Liver (tissue), 9 donors: ENCODE data around the gene ABCA13. TPM values are rescaled to one million over a fixed set of nuclear protein-coding genes. Genes with fewer than 3 reads are reported as not detected.

Experiments
- DNase-seq: peaks from one replicate; pipeline ENCODE4 v3.0.0-alpha.2; 2017; ENCODE audit warnings: low spot score
- H3K27ac ChIP-seq, 2 donors: one replicate each; pipeline ENCODE4 v1.7.0; 2013; ENCODE audit warnings: inconsistent platforms in 2 of 2, low read length in 2 of 2, control low read depth in 1 of 2, low read depth in 1 of 2, mild to moderate bottlenecking in 1 of 2
- H3K27me3 ChIP-seq, 4 donors: one replicate each; pipeline versions ENCODE4 v1.6.1 to v1.7.0; 2013; ENCODE audit warnings: low read length in 3 of 4, inconsistent platforms in 1 of 4, mild to moderate bottlenecking in 1 of 4, moderate library complexity in 1 of 4; ENCODE audit not compliant: control insufficient read depth in 4 of 4, insufficient read depth in 4 of 4
- H3K36me3 ChIP-seq, 4 donors: one replicate each; pipeline versions ENCODE4 v1.6.1 to v1.7.0; 2013; ENCODE audit warnings: low read length in 3 of 4, mild to moderate bottlenecking in 3 of 4, low read depth in 1 of 4, moderate library complexity in 1 of 4; ENCODE audit not compliant: control insufficient read depth in 4 of 4, insufficient read depth in 3 of 4
- H3K4me1 ChIP-seq, 4 donors: one replicate each; pipeline versions ENCODE4 v1.6.1 to v1.7.0; 2013; ENCODE audit warnings: low read length in 3 of 4, mild to moderate bottlenecking in 3 of 4, moderate library complexity in 1 of 4; ENCODE audit not compliant: control insufficient read depth in 4 of 4, insufficient read depth in 4 of 4
- H3K4me3 ChIP-seq, 3 donors: one replicate each; pipeline versions ENCODE4 v1.6.1 to v1.7.0; 2013; ENCODE audit warnings: low read length in 3 of 3, control low read depth in 1 of 3, low read depth in 1 of 3, mild to moderate bottlenecking in 1 of 3
- H3K9ac ChIP-seq, 2 donors: one replicate each; pipeline ENCODE4 v1.7.0; 2013; ENCODE audit warnings: low read length in 2 of 2, mild to moderate bottlenecking in 2 of 2, moderate library complexity in 2 of 2, control low read depth in 1 of 2, low read depth in 1 of 2
- H3K9me3 ChIP-seq, 4 donors: one replicate each; pipeline versions ENCODE4 v1.6.1 to v1.7.0; 2013; ENCODE audit warnings: low read length in 3 of 4; ENCODE audit not compliant: control insufficient read depth in 4 of 4
- CTCF ChIP-seq: fragments of 150-350 bp; IDR thresholded peaks from 2 replicates; pipeline ENCODE4 v1.5.1; 2017; ENCODE audit warnings: improper control_type of control experiment, low read depth, low read length; ENCODE audit not compliant: missing input control
- EGR1 ChIP-seq, 2 donors: IDR thresholded peaks; 2 replicates each; pipeline ENCODE4 v1.6.1; 2016 to 2018; ENCODE audit warnings: antibody characterized with exemption in 2 of 2, low read depth in 2 of 2
- FOXA1 ChIP-seq: IDR thresholded peaks from 2 replicates; pipeline ENCODE4 v1.6.1; 2016; ENCODE audit warnings: antibody characterized with exemption
- FOXA2 ChIP-seq: IDR thresholded peaks from 2 replicates; pipeline ENCODE4 v1.6.1; 2016; ENCODE audit warnings: antibody characterized with exemption
- GABPA ChIP-seq, 2 donors: IDR thresholded peaks in 1 of 2; conservative IDR thresholded peaks in 1 of 2; 2 replicates each; pipeline ENCODE4 v1.6.1; 2016; ENCODE audit warnings: antibody characterized with exemption in 2 of 2, mild to moderate bottlenecking in 1 of 2, moderate library complexity in 1 of 2
- HNF4A ChIP-seq, 2 donors: conservative IDR thresholded peaks; 2 replicates each; pipeline ENCODE4 v1.6.1; 2016; ENCODE audit warnings: antibody characterized with exemption in 2 of 2, mild to moderate bottlenecking in 2 of 2
- HNF4G ChIP-seq: IDR thresholded peaks from 2 replicates; pipeline ENCODE4 v1.6.1; 2016; ENCODE audit warnings: antibody characterized with exemption
- JUND ChIP-seq, 2 donors: IDR thresholded peaks; 2 replicates each; pipeline ENCODE4 v1.6.1; 2016; ENCODE audit warnings: antibody characterized with exemption in 2 of 2
- NR2F2 ChIP-seq: IDR thresholded peaks from 2 replicates; pipeline ENCODE4 v1.6.1; 2016; ENCODE audit warnings: antibody characterized with exemption
- RAD21 ChIP-seq, 2 donors: IDR thresholded peaks; 2 replicates each; pipeline ENCODE4 v1.6.1; 2016; ENCODE audit warnings: antibody characterized with exemption in 2 of 2, mild to moderate bottlenecking in 2 of 2
- REST ChIP-seq: IDR thresholded peaks from 2 replicates; pipeline ENCODE4 v1.6.1; 2016; ENCODE audit warnings: antibody characterized with exemption, mild to moderate bottlenecking
- RXRA ChIP-seq, 2 donors: IDR thresholded peaks; 2 replicates each; pipeline ENCODE4 v1.6.1; 2017 to 2018; ENCODE audit warnings: antibody characterized with exemption in 2 of 2, mild to moderate bottlenecking in 1 of 2
- SP1 ChIP-seq: IDR thresholded peaks from 2 replicates; pipeline ENCODE4 v1.6.1; 2018; ENCODE audit warnings: antibody characterized with exemption, mild to moderate bottlenecking
- TAF1 ChIP-seq: conservative IDR thresholded peaks from 2 replicates; pipeline ENCODE4 v1.6.1; 2016; ENCODE audit warnings: antibody characterized with exemption, mild to moderate bottlenecking
- YY1 ChIP-seq: IDR thresholded peaks from 2 replicates; pipeline ENCODE4 v1.6.1; 2016; ENCODE audit warnings: antibody characterized with exemption, mild to moderate bottlenecking
- WGBS: extraction: QIAGEN DNeasy Blood & Tissue Kit; methylation state at CpG from one replicate; pipeline ENCODE4 v1.1.7; 2013; 5-methylcytosine and 5-hydroxymethylcytosine counted together
- polyA plus RNA-seq, 2 donors: library from polyadenylated mRNA; stranded (reverse) in 1 of 2; unstranded in 1 of 2; fragments of 200-250 nt in 1 of 2; fragments of >200 nt in 1 of 2; fragmentation: Nextera tagmentation in 1 of 2; extraction: Ambion mirVana in 1 of 2; gene quantifications; one replicate each; pipeline versions ENCODE4 v1.2.1 to v1.2.3, GENCODE V29; 2013 to 2015
- total RNA-seq, 2 donors: library from RNA; depleted of rRNA; stranded (reverse); fragments of >200 nt; gene quantifications; one replicate each; pipeline ENCODE4 v1.2.3, GENCODE V29; 2014
- TF ChIP-seq, protein P1 (sequence below): IDR thresholded peaks from 2 replicates; pipeline ENCODE4 v1.6.1; 2016; ENCODE audit warnings: antibody characterized with exemption
- TF ChIP-seq, protein P2 (sequence below): IDR thresholded peaks from 2 replicates; pipeline ENCODE4 v1.6.1; 2016; ENCODE audit warnings: antibody characterized with exemption
- TF ChIP-seq, protein P3 (sequence below): IDR thresholded peaks from 2 replicates; pipeline ENCODE4 v1.6.1; 2016; ENCODE audit warnings: antibody characterized with exemption
- donor health status: healthy.
- donor health status: healthy.
- donor health status: healthy.
- donor health status: healthy.
- donor health status: healthy.

Gene ABCA13
- total and polyA plus RNA-seq, 4 donors = 0.22 to 1.0 (median 0.66) TPM

DNA sequence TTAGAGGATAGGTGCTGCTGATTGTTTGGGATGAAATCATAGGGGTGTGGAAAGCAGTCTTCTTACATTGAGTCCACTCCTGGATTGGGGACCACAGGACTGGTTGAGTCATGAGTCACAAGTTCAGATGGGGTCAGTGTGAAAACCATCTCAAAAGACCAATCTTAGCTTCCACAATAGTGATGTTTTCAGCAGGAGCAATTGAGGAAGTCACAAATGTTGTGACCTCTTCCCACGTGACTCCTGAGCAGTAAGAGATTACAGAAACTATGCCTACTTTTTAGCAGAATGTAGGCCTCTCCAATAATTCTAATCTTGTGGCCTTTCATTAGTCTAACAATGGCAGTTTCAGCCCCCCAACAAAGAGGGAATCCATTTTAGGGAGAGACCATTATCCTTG, 496.1 kb downstream of the ABCA13 start:
- 49% methylated on average over 1 of the region's 1 CpG for WGBS
- no peak for TF ChIP-seq HNF4G
- TF ChIP-seq CTCF = no peak
- no peak for TF ChIP-seq GABPA (IDR thresholded peaks at IDR 0.05 in 1 of 2, conservative IDR thresholded peaks at IDR 0.05 in 1 of 2)
- no peak for TF ChIP-seq RXRA (IDR thresholded peaks at IDR 0.05)
- TF ChIP-seq HNF4A (conservative IDR thresholded peaks at IDR 0.05) = no peak
- TF ChIP-seq TAF1 = no peak
- TF ChIP-seq SP1 = no peak
- TF ChIP-seq, protein P1, sequence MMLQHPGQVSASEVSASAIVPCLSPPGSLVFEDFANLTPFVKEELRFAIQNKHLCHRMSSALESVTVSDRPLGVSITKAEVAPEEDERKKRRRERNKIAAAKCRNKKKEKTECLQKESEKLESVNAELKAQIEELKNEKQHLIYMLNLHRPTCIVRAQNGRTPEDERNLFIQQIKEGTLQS = no peak
- no peak for TF ChIP-seq FOXA2
- TF ChIP-seq, protein P2, sequence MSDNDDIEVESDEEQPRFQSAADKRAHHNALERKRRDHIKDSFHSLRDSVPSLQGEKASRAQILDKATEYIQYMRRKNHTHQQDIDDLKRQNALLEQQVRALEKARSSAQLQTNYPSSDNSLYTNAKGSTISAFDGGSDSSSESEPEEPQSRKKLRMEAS = no peak
- no peak for TF ChIP-seq FOXA1
- TF ChIP-seq RAD21 (IDR thresholded peaks at IDR 0.05) = no peak
- TF ChIP-seq NR2F2 = no peak
- TF ChIP-seq REST = no peak
- TF ChIP-seq, protein P3, sequence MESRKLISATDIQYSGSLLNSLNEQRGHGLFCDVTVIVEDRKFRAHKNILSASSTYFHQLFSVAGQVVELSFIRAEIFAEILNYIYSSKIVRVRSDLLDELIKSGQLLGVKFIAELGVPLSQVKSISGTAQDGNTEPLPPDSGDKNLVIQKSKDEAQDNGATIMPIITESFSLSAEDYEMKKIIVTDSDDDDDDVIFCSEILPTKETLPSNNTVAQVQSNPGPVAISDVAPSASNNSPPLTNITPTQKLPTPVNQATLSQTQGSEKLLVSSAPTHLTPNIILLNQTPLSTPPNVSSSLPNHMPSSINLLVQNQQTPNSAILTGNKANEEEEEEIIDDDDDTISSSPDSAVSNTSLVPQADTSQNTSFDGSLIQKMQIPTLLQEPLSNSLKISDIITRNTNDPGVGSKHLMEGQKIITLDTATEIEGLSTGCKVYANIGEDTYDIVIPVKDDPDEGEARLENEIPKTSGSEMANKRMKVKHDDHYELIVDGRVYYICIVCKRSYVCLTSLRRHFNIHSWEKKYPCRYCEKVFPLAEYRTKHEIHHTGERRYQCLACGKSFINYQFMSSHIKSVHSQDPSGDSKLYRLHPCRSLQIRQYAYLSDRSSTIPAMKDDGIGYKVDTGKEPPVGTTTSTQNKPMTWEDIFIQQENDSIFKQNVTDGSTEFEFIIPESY = no peak
- no peak for TF ChIP-seq EGR1 (IDR thresholded peaks at IDR 0.05; ENCODE audit: low read depth in 2 of 2)
- no peak for TF ChIP-seq YY1
- no peak for TF ChIP-seq JUND (IDR thresholded peaks at IDR 0.05)
- Histone ChIP-seq H3K9me3 (no peaks in the 10 kb centered on the region), H3K27me3 (no peaks in the 10 kb centered on the region), H3K36me3 (no peaks in the 10 kb centered on the region), H3K4me3 (no peak overlapping the region), H3K9ac (no peak overlapping the region), H3K4me1 (no peaks in the 10 kb centered on the region), H3K27ac (no peak overlapping the region)
- DNase-seq = no peak

DNA sequence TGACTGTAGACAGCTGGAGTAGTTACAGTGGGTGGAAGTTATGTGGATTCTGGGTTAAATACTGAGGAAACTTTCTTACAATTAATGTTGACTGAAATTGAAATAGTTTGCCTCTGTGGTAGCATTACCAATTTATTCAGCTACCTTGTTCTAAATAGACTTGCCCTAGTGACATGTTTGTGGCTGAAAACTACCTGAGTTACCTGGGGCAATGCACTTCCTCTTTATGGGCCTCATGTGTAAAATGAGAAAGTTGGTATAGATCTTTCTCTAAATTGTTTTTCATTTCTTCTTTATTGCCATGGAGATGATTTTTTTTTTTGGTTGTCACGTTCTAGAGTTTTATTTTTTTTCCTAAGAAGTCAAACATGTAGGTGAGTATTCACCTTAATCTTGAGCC, 500.4 kb downstream of the ABCA13 start:
- Histone ChIP-seq H3K4me3 (no peak overlapping the region), H3K9me3 (no peaks in the 10 kb centered on the region), H3K4me1 (no peaks in the 10 kb centered on the region), H3K27ac (no peak overlapping the region), H3K27me3 (no peaks in the 10 kb centered on the region), H3K9ac (no peak overlapping the region), H3K36me3 (no peaks in the 10 kb centered on the region)
- TF ChIP-seq NR2F2 = no peak
- TF ChIP-seq, protein P1 = no peak
- TF ChIP-seq, protein P3 = no peak
- no peak for TF ChIP-seq RXRA (IDR thresholded peaks at IDR 0.05)
- TF ChIP-seq CTCF = no peak
- no peak for TF ChIP-seq HNF4G
- TF ChIP-seq RAD21 (IDR thresholded peaks at IDR 0.05) = no peak
- TF ChIP-seq GABPA (IDR thresholded peaks at IDR 0.05 in 1 of 2, conservative IDR thresholded peaks at IDR 0.05 in 1 of 2) = no peak
- no peak for TF ChIP-seq TAF1
- TF ChIP-seq FOXA1 = no peak
- TF ChIP-seq SP1 = no peak
- TF ChIP-seq EGR1 (IDR thresholded peaks at IDR 0.05; ENCODE audit: low read depth in 2 of 2) = no peak
- TF ChIP-seq JUND (IDR thresholded peaks at IDR 0.05) = no peak
- no peak for TF ChIP-seq YY1
- TF ChIP-seq HNF4A (conservative IDR thresholded peaks at IDR 0.05) = no peak
- DNase-seq = no peak
- 29% methylated on average over 1 of the region's 1 CpG for WGBS
